HG03045 (cell line): ENCODE results near the gene CCSER1.
"Not testable (repeated sequence)": the region's sequence is repeated elsewhere in the genome, so short reads cannot be mapped to it uniquely, and the experiment has no call there.

ENCODE experiments used
- ATAC-seq: cut with Tn5 transposase; IDR thresholded peaks from one replicate; pipeline ENCODE4 v1.9.1; 2021; ENCODE audit warnings: mild to moderate bottlenecking, moderate library complexity; ENCODE audit not compliant: unreplicated experiment

The CCSER1 gene

DNA sequence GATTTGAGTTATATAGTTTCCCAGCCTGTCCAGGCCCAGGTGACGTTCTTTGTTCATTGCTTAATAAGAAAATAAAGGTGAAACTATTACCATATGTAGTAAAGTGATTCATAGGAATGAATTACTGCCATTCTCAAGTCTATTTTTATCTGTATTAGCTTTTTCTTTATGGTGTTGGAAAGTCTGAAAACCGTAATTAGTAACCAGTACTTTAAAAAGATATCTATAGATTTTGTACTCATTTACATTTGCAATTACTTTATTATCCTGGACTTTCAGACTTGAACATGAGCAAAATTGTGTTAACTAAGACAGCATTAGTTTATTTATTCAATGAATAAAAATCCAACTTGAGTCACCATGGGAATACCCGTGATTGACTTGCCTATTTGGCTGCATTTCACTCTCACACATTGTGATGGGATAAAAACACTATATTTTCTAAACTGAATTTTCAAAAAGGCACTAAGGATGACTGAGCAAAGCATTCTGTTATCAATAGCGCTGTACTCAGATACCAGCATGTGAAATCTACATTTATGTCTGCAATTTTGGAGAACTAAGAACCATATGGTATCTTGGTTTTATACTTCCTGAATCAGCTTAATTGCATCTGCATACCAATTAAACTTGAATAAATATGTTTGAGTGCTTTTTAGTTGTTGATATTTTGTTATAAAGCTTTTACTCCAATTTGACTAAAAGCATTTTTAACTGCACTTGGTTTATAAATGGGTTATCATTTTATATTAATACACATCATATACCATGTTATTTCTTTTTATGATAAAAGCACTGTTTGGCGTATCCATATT lies 154.6 kb downstream of the CCSER1 start:
- no peak for ATAC-seq

DNA sequence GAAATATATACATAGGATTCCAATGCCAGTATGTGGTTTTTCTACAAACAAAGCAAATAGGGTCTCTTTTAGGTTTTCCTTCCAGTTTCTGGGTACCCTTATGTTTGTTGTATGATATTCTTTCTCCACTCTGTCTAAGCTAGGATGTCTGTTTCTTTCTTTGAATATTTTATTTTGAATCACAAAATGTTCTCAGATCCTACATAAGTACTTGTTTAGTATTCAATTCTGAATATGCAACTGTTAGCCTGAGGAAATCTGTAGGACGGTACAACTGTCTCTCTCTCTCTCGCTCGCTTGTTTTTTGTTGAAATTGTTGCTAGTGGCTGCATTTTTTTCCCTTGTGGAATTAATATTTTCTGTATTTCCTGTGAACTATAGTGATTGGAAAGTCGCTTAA lies 163.2 kb downstream of the CCSER1 start:
- ATAC-seq: no peak

DNA sequence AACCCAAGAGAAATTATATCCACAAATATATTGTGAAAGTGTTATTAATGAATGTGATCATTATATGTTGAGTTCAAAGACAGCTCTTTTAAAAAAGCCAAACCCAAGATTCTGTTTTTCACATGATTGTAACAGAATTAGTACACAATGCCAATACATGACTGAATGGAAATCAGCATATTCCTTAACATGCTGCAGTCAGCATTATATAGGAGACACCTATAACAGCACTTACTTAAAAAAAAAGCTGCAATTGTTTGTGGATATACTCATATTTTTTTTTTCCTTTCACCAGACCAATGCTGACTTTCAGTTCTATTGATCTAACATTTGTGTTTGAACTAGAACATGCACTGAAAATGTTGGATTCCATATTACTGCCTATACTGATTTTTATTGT lies 165.2 kb downstream of the CCSER1 start:
- ATAC-seq: no peak

DNA sequence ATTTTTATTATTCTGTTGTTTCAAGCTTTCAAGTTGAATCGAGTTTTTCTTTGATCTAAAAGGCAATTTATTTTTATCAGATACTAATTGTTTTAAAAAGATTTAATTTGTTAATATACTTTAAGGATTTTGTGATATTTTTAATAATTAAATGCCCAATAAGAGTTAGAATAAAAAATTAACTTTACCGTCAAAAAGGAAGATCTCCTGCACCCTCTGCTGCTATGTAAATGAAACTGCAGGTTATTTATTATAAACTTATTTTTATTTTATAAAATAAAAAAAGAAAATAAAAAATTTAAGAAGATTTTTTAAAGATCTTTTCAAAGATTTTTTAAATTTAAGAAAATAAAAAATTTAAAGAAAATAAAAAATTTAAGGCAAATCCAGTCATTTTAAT lies 166.1 kb downstream of the CCSER1 start:
- no peak for ATAC-seq

DNA sequence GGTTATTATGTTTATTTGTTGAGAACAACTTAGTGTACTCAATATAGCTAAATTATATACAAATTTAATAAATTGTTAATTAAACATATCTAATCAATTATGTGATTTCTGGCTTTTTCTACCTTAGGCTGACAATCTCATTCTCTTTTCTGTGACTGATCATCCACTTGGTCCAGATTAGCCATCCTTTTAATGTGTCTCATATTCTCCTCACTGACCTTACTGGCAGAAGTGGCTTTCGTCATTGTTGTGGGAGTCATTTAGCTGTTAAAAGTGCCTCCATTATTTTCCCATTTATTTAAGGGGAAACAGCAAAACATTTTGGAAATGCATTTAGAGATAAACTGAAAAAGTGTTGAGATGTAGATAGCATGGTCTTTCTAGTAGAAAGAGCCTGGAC lies 172.2 kb downstream of the CCSER1 start:
- no peak for ATAC-seq

DNA sequence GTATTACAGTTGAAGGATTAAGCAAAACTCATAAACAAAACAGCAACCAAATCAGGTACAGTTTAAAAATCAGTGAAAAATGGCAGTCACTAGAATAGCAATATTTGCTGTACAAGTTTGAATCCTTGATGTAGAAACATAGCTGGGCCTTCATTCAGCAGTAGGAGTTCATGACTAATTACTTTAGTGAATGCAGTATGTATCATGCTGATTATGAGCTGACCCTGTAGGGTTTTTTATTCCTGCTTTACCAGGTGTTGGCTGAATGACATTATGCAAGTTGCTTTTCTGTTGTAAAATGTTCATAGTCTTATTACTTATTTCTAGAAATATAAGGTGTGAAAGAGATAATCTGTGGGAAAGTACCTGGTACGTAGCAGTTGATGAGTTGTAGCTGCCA lies 179.6 kb downstream of the CCSER1 start:
- no peak for ATAC-seq

DNA sequence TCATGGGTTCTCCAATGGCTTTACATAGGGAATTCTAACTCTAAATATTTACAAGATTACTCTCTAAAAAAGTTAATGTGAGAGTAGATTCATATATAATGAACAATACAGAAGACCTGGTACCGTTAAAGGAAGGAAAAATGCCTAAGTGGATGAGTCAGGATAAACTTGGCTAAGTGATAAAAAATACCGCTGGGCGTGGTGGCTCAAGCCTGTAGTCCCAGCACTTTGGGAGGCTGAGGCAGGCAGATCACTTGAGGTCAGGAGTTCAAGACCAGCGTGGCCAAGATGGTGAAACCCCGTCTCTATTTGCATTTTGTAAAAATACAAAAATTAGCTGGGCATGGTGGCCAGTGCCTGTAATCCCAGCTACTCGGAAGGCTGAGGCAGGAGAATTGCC lies 189.9 kb downstream of the CCSER1 start:
- not testable (repeated sequence) for ATAC-seq

DNA sequence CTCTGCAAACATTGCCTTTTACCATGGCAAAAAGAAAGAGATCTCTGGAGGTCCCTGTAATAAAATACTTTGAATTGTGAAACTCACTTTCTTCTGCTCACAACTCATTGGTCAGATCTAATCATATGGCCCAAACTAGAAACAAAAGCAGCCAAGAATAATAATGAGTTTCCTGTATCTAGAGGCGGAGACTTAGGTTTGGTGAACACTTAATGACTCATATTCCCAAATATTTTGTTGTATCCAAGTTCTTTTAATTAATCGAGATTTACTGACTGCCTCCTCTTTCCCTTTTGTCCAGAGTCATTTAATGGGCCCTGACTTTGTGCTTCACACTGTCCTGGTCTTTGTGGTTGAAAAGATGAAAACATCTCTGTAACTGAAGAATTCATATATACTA lies 190.6 kb downstream of the CCSER1 start:
- no peak for ATAC-seq

DNA sequence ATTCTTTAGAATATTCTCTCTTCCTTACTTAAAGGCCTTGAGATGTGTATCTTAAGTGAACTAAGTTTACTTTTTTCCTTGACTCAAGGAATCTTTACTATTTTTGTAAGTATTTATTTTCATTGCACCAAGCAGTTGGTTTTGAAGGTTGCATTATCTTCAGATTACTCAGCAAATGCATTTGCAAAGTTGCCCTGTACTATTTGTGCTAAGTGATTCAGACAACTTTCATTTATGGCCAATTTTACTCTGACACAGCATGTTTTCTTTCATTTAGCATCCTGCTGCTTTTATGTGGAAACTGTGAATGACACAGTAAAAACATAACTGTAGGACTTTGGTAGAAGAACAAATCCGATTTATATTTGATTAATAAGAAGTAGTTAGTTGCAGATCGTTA lies 191.0 kb downstream of the CCSER1 start:
- ATAC-seq: no peak

DNA sequence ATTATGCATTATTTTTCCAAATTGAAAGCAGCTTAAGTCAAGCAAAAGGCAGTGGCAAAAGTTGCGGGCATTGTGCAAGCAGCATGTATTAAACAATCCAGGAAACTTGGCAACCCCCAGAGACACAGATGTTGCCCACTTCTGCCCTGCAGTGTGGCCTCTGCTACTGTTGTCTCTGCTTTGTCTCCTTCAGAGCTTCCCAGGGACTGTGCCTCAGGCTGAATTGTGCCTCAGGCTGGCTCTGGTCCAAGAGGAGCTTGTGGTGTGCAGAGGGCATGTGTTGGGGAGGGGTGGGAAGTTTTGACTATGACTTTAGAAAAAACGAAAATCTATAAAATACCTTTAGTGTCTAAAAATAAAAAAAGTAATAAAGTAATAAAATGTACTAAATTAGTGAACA lies 201.4 kb downstream of the CCSER1 start:
- ATAC-seq: no peak

DNA sequence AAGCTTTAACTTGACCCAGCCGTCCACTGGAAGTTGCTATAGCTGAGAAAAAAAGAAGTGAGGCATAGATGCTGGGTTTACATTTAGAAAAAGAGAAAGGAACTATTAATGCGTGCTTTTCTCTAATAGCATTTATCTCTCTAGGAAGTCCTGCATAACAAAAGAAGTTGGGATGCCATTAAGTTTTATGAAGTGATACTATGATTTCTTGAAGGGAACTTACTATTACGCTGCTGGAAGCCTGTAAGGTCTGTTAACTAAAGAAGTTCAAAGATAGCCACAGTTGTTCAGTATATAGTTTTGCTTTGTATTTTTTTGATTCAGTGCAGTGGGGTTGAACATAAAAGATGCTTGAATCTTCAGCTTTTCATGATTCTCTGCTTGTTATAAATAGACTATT lies 203.4 kb downstream of the CCSER1 start:
- no peak for ATAC-seq

DNA sequence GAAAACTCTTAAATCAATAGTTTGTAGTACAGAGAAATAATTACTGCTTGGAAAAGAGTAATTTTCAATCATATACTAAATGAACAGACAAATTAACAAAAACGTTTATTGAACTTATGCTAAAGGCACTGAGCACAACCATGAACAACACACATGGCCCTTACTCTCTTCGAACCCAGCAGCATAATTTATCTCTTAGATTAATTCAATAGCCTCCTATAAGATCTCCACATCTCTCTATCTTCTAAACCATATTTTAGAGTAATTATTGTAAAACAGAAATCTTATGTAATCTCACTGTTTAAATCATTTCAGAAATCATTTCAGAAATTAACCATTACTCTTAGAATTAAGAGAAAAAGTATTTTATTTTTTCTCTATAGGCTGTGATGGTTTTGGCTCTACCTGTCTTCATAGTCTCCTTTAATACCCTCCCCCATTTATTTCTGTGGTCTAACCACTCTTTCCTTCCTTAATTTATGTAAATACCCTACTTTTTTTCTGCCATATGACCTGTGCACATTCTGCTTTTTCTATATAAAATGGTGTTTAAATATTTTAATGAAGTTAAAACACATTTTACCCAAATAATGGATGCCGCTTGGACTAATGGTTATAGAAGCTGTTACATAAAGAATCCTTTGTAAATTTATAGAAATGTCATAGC lies 218.5 kb downstream of the CCSER1 start:
- ATAC-seq: no peak

DNA sequence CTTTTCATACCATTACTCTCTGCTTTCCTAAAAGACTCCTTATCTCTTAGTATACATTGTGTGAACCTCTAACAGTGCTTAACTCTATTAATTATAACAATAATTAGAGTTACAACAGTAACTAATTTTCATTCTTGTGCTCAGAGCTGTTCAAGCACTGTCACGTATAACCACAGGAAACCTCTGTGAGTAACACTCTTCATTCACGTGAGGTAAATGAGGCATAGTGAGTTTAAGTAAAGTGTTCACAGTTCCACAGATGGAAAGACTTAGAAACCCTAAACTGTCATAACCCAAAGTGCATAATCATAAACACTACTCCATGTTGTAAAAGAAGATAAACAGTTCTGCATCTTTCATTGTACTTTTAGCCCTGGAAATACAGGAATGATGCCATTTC lies 222.4 kb downstream of the CCSER1 start:
- ATAC-seq: no peak

DNA sequence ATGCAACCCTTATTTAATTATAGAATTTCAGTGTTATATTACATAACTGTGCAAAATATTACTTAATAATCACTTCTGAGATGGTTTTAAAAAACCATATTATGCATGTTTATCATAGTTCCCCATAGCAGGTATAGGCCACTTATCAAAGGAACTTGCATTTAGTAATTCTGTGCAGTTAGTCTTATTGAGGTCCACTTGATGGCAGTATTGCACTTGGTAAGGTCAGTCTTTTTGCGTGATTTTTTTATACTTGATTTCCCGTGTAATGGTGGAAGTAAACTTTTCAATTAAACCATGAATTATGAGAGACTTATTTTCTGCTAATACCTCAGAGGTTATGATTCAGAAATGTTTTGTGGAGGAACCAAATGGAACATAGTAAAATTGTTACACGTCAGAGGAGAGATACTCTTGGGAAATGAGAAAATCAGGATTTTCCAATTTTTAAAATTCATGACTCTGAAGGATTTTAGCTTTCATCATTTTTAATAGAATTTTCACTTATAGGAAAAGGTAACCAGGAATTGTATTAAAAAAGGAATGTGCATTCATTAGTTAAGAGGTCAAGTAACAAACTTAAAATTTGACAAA lies 230.0 kb downstream of the CCSER1 start:
- no peak for ATAC-seq

DNA sequence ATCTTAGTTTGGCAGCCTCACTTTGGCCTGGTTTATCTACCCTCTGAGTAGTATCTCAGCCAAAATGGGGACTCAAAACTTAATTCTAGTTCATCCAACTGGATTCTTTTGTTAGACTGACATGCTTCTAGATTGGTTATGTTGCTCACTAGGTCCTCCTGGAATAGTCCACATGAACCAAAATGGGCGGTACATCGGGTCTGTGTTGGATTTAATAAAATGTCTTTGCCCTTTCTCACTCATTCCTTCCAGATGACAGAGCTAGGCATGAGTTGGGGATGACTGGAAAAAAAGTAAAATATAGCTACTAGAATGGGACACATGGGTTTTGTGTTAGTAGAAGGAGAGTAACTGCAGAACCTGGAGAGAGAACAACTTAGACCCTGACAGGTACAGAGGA lies 247.9 kb downstream of the CCSER1 start:
- no peak for ATAC-seq

DNA sequence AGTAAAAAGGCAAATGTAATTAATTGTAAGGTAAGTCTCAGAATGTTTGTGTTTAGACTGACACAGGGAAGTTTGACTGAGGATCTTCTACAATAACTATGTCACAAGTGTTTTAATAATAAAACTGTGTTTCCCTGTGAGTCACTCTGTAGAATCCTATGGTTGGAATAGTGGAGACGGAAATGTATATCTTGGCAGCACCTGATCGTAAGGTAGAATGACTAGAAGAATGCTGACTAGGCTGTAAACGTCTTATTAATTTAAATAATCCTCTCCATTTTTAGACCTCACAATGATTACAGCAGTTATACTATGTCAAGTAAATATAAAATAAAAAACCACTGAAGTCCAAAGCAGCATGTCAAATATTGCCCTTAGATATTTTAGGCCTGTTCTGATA lies 266.0 kb downstream of the CCSER1 start:
- no peak for ATAC-seq

DNA sequence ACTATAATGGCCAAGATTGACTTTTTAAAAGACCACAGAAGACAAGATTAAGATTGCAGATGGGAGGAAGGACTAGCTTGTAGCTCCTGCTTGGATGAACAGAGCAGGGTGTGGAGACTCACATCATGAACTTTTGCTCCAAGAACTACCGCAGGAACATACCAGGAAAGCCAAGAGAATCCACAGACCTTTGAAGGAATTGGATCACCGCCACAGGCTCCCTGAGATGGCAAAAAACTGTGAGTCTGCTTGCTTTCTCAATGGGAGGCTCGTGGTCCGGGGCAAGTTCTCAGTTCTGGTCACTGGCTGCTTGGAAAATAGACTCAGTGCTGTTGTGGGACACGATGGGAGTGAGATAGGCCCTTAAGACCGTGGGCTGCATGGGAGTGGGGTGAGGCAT lies 276.6 kb downstream of the CCSER1 start:
- no peak for ATAC-seq

DNA sequence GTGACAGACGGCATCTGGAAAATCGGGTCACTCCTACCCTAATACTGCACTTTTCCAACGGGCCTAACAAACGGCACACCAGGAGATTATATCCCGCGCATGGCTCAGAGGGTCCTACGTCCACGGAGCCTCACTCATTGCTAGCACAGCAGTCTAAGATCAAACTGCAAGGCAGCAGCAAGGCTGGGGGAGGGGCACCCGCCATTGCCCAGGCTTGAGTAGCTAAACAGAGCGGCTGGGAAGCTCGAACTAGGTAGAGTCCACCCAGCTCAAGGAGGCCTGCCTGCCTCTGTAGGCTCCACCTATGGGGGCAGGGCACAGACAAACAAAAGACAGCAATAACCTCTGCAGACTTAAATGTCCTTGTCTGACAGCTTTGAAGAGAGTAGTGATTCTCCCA lies 280.7 kb downstream of the CCSER1 start:
- ATAC-seq: not testable (repeated sequence)

DNA sequence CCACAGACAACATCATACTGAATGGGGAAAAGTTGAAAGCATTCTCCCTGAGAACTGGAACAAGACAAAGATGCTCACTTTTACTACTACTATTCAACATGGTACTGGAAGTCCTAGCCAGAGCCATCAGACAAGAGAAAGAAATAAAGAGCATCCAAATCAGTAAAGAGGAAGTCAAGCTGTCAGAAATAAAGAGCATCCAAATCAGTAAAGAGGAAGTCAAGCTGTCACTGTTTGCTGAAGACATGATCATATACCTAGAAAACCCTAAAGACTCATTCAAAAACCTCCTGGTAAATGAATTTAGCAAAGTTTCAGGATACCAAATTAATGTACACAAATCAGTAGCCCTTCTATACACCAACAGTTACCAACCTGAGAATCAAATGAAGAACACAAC lies 285.6 kb downstream of the CCSER1 start:
- not testable (repeated sequence) for ATAC-seq

DNA sequence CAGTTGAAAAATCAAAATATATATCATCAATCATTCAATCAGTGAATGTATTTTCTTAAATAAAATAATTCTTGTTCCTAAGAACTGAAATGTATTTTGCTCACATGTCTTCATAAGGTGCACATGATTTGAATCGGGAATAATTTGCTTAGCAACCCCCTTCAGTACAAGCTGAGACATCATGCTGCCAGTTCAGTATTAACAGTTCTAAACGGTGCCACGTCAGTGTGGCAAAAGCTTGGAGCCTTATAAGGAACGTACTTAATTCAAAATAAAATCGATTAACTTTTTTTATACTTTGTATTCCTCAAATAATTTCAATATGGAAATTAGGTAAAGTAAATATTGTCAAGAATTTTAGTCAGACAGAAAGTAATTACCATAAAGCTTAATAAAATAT lies 287.9 kb downstream of the CCSER1 start:
- no peak for ATAC-seq

DNA sequence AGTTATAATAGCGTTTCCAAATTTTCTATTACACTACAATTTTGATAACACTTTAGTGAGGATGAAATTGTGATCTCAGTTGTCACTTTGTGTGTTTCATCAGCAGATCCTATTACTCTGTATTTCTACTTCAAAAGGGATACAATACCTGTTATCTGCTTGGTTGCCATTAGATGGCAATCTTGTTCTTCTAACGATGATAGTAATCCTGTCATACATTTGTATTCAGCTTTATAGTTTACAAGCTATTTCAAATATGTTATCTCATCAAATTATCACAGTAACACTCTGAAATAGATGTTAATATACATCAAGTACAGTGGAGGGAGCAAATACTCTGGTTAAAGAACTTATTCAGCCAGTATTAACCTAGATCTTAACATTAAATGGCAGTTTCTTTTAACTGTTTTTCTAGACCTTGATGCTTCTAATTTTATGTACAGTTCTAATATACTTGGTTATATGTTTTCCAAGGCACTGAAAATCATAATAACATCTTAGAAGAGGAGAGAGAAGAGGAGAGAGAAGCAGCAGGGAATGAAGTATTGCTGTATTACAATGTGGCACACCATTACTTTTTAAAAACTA lies 292.0 kb downstream of the CCSER1 start:
- ATAC-seq: no peak

DNA sequence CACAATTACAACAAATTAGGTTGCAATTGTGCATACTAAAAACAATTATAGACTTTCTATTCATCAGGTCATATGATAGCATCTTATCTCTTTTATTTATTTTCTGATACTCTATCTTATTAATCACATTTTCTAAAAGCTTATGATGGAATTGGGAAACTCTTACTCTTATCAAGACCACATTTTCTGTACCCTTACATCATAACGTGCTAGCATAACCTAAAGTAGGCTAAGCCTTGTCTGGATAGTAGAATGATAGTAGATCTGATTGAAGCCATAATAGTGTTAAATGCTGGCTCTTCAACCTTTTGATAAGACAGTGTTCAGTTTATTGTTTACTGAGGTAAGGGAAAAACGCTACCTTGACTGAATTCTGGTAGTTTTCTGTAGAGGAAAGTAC lies 294.0 kb downstream of the CCSER1 start:
- ATAC-seq: no peak
